GM12878 (cell line): ENCODE data around the gene TGFBRAP1. TPM values are rescaled to one million over a fixed set of nuclear protein-coding genes. Genes with fewer than 3 reads are reported as not detected.

Experiments used
- ATAC-seq: fragments of 200-7000 bp; cut with Tn5 transposase; 3 replicates; pipeline ENCODE4 v1.9.1; 2020; ENCODE audit warnings: mild to moderate bottlenecking, moderate library complexity
- BruUV-seq: library from RNA; stranded (reverse); fragments of 400-500 nt; replicated peaks from 2 replicates; lab custom pipeline; 2021; lab: Mats Ljungman, UMichigan
- CTCF ChIA-PET: fragments of 300-600 bp; sonication (Branson Sonifier 250); formaldehyde crosslinking; extraction: SDS; loops from one replicate; lab custom pipeline; 2021; ENCODE audit warnings: inconsistent platforms; lab: Yijun Ruan, JAX
- POLR2A ChIA-PET: fragments of 350-600 bp; formaldehyde crosslinking; extraction: SDS; loops from one replicate; lab custom pipeline; 2021; ENCODE audit warnings: inconsistent platforms; lab: Charles Lee
- RAD21 ChIA-PET: fragments of 300-600 bp; sonication (Branson Sonifier 250); formaldehyde crosslinking; loops from one replicate; lab custom pipeline; 2023; ENCODE audit warnings: antibody characterized with exemption; ENCODE audit not compliant: unreplicated experiment; lab: Charles Lee
- SMC1A ChIA-PET: fragments of 300-600 bp; sonication (Branson Sonifier 250); formaldehyde crosslinking; loops from one replicate; lab custom pipeline; 2023; ENCODE audit not compliant: unreplicated experiment, uncharacterized antibody; lab: Charles Lee
- DNase-seq: peaks from one replicate; pipeline ENCODE4 v3.0.0-alpha.2; 2011; ENCODE audit warnings: low read depth, low spot score
- FAIRE-seq: peaks from 3 replicates; lab custom pipeline; 2011; peaks lifted over from hg19 to GRCh38; lab: Jason Lieb, UNC
- H2AFZ ChIP-seq: 2 replicates; pipeline ENCODE4 v1.6.0; 2011; ENCODE audit warnings: low read depth, low read length, control low read depth; ENCODE audit not compliant: control insufficient read depth
- H3K27ac ChIP-seq: 2 replicates; pipeline ENCODE4 v1.5.1; 2011; ENCODE audit warnings: control low read depth; ENCODE audit not compliant: control insufficient read depth, insufficient read depth
- H3K27me3 ChIP-seq, 2 experiments: replicated peaks in 1 of 2; 2 replicates each; pipeline versions ENCODE4 v1.6.0 to v1.6.1; 2011; ENCODE audit warnings: low read length in 1 of 2; ENCODE audit not compliant: control insufficient read depth in 2 of 2, insufficient read depth in 2 of 2
- H3K36me3 ChIP-seq, 2 experiments: 2 replicates each; pipeline ENCODE4 v1.5.1; 2011; ENCODE audit warnings: low read length in 1 of 2; ENCODE audit not compliant: control insufficient read depth in 2 of 2, insufficient read depth in 2 of 2
- H3K4me1 ChIP-seq: 2 replicates; pipeline ENCODE4 v1.6.1; 2011; ENCODE audit warnings: mild to moderate bottlenecking, low read length, moderate library complexity, mixed read lengths; ENCODE audit not compliant: control insufficient read depth, insufficient read depth
- H3K4me2 ChIP-seq: 2 replicates; pipeline ENCODE4 v1.6.0; 2011; ENCODE audit warnings: control low read depth; ENCODE audit not compliant: control insufficient read depth, insufficient read depth
- H3K4me3 ChIP-seq: fragments of 200-600 bp; sonication (generic); 2 replicates; pipeline ENCODE4 v1.5.1; 2016
- H3K79me2 ChIP-seq: 2 replicates; pipeline ENCODE4 v1.6.0; 2011; ENCODE audit warnings: low read length; ENCODE audit not compliant: control insufficient read depth, insufficient read depth
- H3K9ac ChIP-seq: 2 replicates; pipeline ENCODE4 v1.8.0; 2011; ENCODE audit warnings: low read length, control low read depth, mixed read lengths; ENCODE audit not compliant: control insufficient read depth, insufficient read depth
- H3K9me3 ChIP-seq: replicated peaks from 3 replicates; pipeline ENCODE4 v1.5.1; 2011; ENCODE audit warnings: mild to moderate bottlenecking, low read length; ENCODE audit not compliant: control insufficient read depth, insufficient read depth
- H4K20me1 ChIP-seq: 2 replicates; pipeline ENCODE4 v1.6.0; 2011; ENCODE audit not compliant: control insufficient read depth, insufficient read depth
- BACH1 ChIP-seq: fragments of 450-650 bp; IDR thresholded peaks from 2 replicates; pipeline ENCODE4 v1.6.1; 2017; ENCODE audit warnings: mild to moderate bottlenecking, borderline replicate concordance
- CBX3 ChIP-seq: fragments of 200-600 bp; sonication (generic); IDR thresholded peaks from 2 replicates; pipeline ENCODE4 v1.6.1; 2016; ENCODE audit warnings: low read depth, borderline replicate concordance
- CHD1 ChIP-seq: IDR thresholded peaks from 2 replicates; pipeline ENCODE4 v1.6.1; 2012; ENCODE audit warnings: low read depth, low read length, improper control_type of control experiment
- CHD2 ChIP-seq: IDR thresholded peaks from 2 replicates; pipeline ENCODE4 v1.6.1; 2011; ENCODE audit warnings: low read depth, low read length, improper control_type of control experiment, borderline replicate concordance
- CREM ChIP-seq: IDR thresholded peaks from 2 replicates; pipeline ENCODE4 v1.6.1; 2014; ENCODE audit warnings: antibody characterized with exemption, low read depth
- NFXL1 ChIP-seq: fragments of 450-650 bp; IDR thresholded peaks from 2 replicates; pipeline ENCODE4 v1.6.1; 2017; ENCODE audit warnings: antibody characterized with exemption, mild to moderate bottlenecking, borderline replicate concordance
- NR2C1 ChIP-seq: fragments of 450-650 bp; IDR thresholded peaks from 2 replicates; pipeline ENCODE4 v1.6.1; 2017; ENCODE audit warnings: antibody characterized with exemption, mild to moderate bottlenecking, moderate library complexity
- USF1 ChIP-seq: IDR thresholded peaks from 2 replicates; pipeline ENCODE4 v1.6.1; 2011; ENCODE audit warnings: borderline replicate concordance, low read depth, mild to moderate bottlenecking, moderate library complexity, mixed read lengths, low read length; ENCODE audit not compliant: insufficient read depth; ENCODE audit errors: extremely low read length
- USF2 ChIP-seq: IDR thresholded peaks from 2 replicates; pipeline ENCODE4 v1.6.1; 2011; ENCODE audit warnings: low read depth, low read length, improper control_type of control experiment, borderline replicate concordance
- ZSCAN29 ChIP-seq: fragments of 450-650 bp; IDR thresholded peaks from 2 replicates; pipeline ENCODE4 v1.6.1; 2017; ENCODE audit warnings: mild to moderate bottlenecking, moderate library complexity
- WGBS: methylation state at CpG from one replicate; pipeline ENCODE4 v1.1.6; 2016; ENCODE audit warnings: low lambda C conversion rate; ENCODE audit not compliant: insufficient replicate concordance, insufficient coverage; ENCODE audit errors: missing lambda C conversion rate; 5-methylcytosine and 5-hydroxymethylcytosine counted together
- in situ Hi-C: fragments of 300-500 bp; cut with MboI; formaldehyde crosslinking; loops from 9 replicates; pipeline ENCODE4 v1.14.3; 2018; ENCODE audit warnings: mixed read lengths
- intact Hi-C: fragments of 100-400 bp; cut with micrococcal nuclease; formaldehyde crosslinking; loops from one replicate; pipeline ENCODE4 v1.14.2; 2022; ENCODE audit not compliant: unreplicated experiment
- polyA plus RNA-seq, 11 experiments: library from polyadenylated mRNA; depleted of rRNA in 4 of 11; unstranded in 6 of 11; stranded (reverse) in 5 of 11; fragments of >200 nt; fragmentation: Nextera tagmentation in 4 of 11; fragmentation: Illumina TruSeq in 1 of 11; extraction: Ambion mirVana in 4 of 11; extraction: Trizol in 1 of 11; gene quantifications; 1 replicate in 1 of 11; 2 replicates in 10 of 11; pipeline versions ENCODE4 v1.2.1 to v1.2.3, GENCODE V29; 2011 to 2016; ENCODE audit warnings: inconsistent platforms in 2 of 11, missing spikeins in 2 of 11, low read depth in 1 of 11
- total RNA-seq, 4 experiments: library from RNA; depleted of rRNA in 3 of 4; stranded (reverse); fragments of >200 nt in 3 of 4; fragmentation: Illumina TruSeq in 1 of 4; extraction: Trizol in 1 of 4; gene quantifications; 2 replicates each; pipeline versions ENCODE4 v1.2.1 to v1.2.3, GENCODE V29; 2013 to 2021
- TF ChIP-seq, protein P1 (sequence below): fragments of 450-650 bp; IDR thresholded peaks from 2 replicates; pipeline ENCODE4 v1.6.1; 2016; ENCODE audit warnings: mild to moderate bottlenecking
- TF ChIP-seq, protein P2 (sequence below), 3 experiments: IDR thresholded peaks in 2 of 3; conservative IDR thresholded peaks in 1 of 3; 2 replicates each; pipeline ENCODE4 v1.5.1; 2011; ENCODE audit warnings: low read depth in 3 of 3, low read length in 3 of 3, mild to moderate bottlenecking in 3 of 3, control low read depth in 2 of 3, moderate library complexity in 2 of 3, inconsistent platforms in 1 of 3, mixed read lengths in 1 of 3; ENCODE audit not compliant: control insufficient read depth in 2 of 3, insufficient read depth in 1 of 3; ENCODE audit errors: extremely low read depth in 1 of 3

The TGFBRAP1 gene
- total and polyA plus RNA-seq, 10 of the 15 experiments (the other 5 are each of a cell fraction or from before 2014, with no cell fraction given) = 7.9 to 37.4 (median 23.7) TPM

DNA sequence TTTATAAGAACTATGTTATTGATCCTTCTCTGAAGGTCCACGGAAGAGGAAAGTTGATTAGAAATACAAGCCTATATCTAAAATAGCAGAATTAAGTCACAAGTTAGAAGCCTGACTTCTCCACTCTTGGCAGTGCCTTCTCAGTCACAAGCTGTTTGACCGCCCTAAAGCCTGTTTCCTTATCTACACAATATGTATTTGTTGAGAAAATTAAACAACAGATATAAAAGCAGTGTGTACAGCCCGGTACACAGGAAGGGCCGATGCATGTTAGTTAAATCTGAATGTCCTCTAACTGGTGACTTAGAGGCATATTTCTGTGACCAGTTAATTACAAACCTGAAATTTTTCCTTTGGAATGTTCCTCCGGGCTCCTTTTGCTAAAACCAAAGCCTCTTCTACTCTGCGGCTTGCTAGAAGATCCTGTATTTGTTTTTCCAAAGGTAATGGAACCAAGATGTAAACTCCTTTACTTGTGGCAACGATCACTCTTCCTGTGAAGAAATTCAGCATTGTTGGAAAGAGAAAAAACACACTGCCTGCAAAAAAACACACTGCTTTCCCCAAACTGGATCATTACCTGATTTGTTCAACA lies 33.4 kb downstream of the TGFBRAP1 start:
- DNase-seq (no peak), FAIRE-seq (no peak), ATAC-seq (no peak)
- CTCF ChIA-PET = interaction anchor here (0.6 to 4.3 kb wide), 2 partner anchors 12 to 14 kb away, joined by 3 to 15 read pairs; no protein-coding TSS in a partner anchor
- Histone ChIP-seq H3K9me3 (no peaks in the 10 kb centered on the region), H3K79me2 (peaks cover 4% of the 10 kb centered on the region), H3K27ac (no peak overlapping the region), H3K4me1 (no peaks in the 10 kb centered on the region), H3K4me2 (no peak overlapping the region), H3K27me3 (no peaks in the 10 kb centered on the region), H2AFZ (no peak overlapping the region), H3K9ac (no peak overlapping the region), H3K4me3 (no peak overlapping the region), H4K20me1 (no peaks in the 10 kb centered on the region; the same call in 1 of the 2 replicates), H3K36me3 (peaks cover 10 to 34% of the 10 kb centered on the region in 2 experiments)
- SMC1A ChIA-PET = no interaction called here
- in situ Hi-C loops = no loop called here
- WGBS = 91% methylated on average over 7 of the region's 7 CpGs
- POLR2A ChIA-PET = no interaction called here
- RAD21 ChIA-PET = no interaction called here
- BruUV-seq = no TSS peak
- no peak for TF ChIP-seq NFXL1
- TF ChIP-seq CBX3 = no peak
- TF ChIP-seq, protein P1, sequence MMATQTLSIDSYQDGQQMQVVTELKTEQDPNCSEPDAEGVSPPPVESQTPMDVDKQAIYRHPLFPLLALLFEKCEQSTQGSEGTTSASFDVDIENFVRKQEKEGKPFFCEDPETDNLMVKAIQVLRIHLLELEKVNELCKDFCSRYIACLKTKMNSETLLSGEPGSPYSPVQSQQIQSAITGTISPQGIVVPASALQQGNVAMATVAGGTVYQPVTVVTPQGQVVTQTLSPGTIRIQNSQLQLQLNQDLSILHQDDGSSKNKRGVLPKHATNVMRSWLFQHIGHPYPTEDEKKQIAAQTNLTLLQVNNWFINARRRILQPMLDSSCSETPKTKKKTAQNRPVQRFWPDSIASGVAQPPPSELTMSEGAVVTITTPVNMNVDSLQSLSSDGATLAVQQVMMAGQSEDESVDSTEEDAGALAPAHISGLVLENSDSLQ = no peak
- no peak for TF ChIP-seq BACH1
- no peak for TF ChIP-seq USF1
- no peak for TF ChIP-seq USF2
- no peak for TF ChIP-seq ZSCAN29
- TF ChIP-seq NR2C1 = no peak
- TF ChIP-seq, protein P2, sequence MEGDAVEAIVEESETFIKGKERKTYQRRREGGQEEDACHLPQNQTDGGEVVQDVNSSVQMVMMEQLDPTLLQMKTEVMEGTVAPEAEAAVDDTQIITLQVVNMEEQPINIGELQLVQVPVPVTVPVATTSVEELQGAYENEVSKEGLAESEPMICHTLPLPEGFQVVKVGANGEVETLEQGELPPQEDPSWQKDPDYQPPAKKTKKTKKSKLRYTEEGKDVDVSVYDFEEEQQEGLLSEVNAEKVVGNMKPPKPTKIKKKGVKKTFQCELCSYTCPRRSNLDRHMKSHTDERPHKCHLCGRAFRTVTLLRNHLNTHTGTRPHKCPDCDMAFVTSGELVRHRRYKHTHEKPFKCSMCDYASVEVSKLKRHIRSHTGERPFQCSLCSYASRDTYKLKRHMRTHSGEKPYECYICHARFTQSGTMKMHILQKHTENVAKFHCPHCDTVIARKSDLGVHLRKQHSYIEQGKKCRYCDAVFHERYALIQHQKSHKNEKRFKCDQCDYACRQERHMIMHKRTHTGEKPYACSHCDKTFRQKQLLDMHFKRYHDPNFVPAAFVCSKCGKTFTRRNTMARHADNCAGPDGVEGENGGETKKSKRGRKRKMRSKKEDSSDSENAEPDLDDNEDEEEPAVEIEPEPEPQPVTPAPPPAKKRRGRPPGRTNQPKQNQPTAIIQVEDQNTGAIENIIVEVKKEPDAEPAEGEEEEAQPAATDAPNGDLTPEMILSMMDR (IDR thresholded peaks at IDR 0.05 in 2 of 3, conservative IDR thresholded peaks at IDR 0.05 in 1 of 3; ENCODE audit: control insufficient read depth in 2 of 3, extremely low read depth in 1 of 3, insufficient read depth in 1 of 3, low read depth in 3 of 3, low read length in 3 of 3) = no peak
- TF ChIP-seq CREM = no peak
- no peak for TF ChIP-seq CHD2
- TF ChIP-seq CHD1 = no peak
- intact Hi-C loops = loop anchor here (5.0 kb wide), 1 partner anchor 46 kb away; no protein-coding TSS in a partner anchor
